ENCODE measurements around the gene HAUS7.

GRCh38 chrX:153410373-153410772, 60.0 kb downstream of the HAUS7 start:
- TF ChIP-seq CTCF (IDR thresholded peaks at IDR 0.05; ENCODE audit: control extremely low read depth in 1 of 3, insufficient read depth in 1 of 3, low read depth in 1 of 3, low read length in 3 of 3) (no peak), SUZ12 (IDR thresholded peaks at IDR 0.05; ENCODE audit: low read length) (no peak), KDM5A (IDR thresholded peaks at IDR 0.05; ENCODE audit: low read length) (no peak), GABPA (IDR thresholded peaks at IDR 0.05; ENCODE audit: borderline replicate concordance, insufficient read depth, low read length) (no peak), YY1 (IDR thresholded peaks at IDR 0.05; ENCODE audit: low read depth, low read length) (no peak), EP300 (IDR thresholded peaks at IDR 0.05; ENCODE audit: borderline replicate concordance in 1 of 2, low read depth in 2 of 2, low read length in 2 of 2) (no peak), RFX5 (IDR thresholded peaks at IDR 0.05; ENCODE audit: borderline replicate concordance, low read depth, low read length) (no peak), NRF1 (IDR thresholded peaks at IDR 0.05; ENCODE audit: low read depth, low read length) (no peak), RBBP5 (IDR thresholded peaks at IDR 0.05; ENCODE audit: borderline replicate concordance, low read depth, low read length) (no peak), SP1 (IDR thresholded peaks at IDR 0.05; ENCODE audit: low read depth, low read length) (no peak)
